ENCODE measurements around the gene NEB. TPM values are rescaled to one million over a fixed set of nuclear protein-coding genes. Genes with fewer than 3 reads are reported as not detected.

NEB gene
- total RNA-seq, 4 donors from 2014 or later: 1.6 to 16.4 (median 4.4) TPM

DNA sequence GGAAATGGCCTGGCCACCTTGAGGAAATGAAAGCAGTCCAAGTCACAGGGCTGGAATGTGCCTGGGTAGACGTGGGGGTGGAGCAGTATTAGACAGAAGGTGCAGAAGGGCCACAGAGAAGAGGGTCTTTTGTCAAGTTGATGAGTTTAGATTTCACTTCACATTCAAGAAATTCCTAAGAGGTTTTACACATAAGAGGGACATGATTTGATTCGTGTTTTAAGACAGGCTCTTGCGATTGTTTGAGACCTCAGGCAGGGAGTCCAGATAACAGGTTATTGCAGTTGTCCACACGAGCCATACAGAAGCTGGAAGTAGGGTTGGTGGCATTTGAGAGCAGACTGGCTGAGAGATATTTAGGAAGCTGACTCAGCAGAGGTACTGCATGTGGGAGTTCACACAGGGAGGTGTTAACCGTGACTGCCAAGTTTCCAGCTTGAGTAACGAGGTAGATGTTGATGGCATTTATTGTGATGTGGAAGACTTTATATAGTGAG lies 64.6 kb downstream of the NEB start:
- intact Hi-C loops (cut with DNase I): no loop called here
- WGBS, 2 donors: 61 to 64% methylated on average over 6 of the region's 6 CpGs

DNA sequence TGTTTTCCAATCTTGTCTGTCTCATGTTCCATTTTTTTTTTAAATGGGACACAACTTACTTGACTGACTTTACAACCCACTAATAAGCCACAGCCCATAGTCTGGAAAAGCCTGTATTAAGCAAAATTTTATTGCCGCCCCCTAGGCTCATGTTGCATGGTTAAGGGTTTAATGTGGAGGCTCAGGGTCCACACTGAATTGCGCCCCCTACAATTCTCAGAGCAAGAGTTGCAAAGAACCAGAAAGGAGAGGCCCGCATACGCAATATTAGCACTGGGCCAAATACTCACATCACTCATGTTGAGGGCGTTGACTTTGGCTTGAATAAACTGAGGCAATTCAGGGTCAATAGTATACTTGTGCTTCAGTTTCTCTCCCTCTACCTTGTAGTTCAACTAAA lies 65.5 kb downstream of the NEB start:
- DNase-seq: no peak
- no peaks in the 10 kb centered on the region for H3K9me3 ChIP-seq
- no peak overlapping the region for H3K27ac ChIP-seq
- 96 to 97% methylated on average over 5 of the region's 5 CpGs for WGBS, 2 donors
- H3K36me3 ChIP-seq: no peaks in the 10 kb centered on the region
- intact Hi-C loops (cut with DNase I): no loop called here
- no peaks in the 10 kb centered on the region for H3K4me1 ChIP-seq
- TF ChIP-seq POLR2A (IDR thresholded peaks at IDR 0.05): no peak
- TF ChIP-seq, protein P1, sequence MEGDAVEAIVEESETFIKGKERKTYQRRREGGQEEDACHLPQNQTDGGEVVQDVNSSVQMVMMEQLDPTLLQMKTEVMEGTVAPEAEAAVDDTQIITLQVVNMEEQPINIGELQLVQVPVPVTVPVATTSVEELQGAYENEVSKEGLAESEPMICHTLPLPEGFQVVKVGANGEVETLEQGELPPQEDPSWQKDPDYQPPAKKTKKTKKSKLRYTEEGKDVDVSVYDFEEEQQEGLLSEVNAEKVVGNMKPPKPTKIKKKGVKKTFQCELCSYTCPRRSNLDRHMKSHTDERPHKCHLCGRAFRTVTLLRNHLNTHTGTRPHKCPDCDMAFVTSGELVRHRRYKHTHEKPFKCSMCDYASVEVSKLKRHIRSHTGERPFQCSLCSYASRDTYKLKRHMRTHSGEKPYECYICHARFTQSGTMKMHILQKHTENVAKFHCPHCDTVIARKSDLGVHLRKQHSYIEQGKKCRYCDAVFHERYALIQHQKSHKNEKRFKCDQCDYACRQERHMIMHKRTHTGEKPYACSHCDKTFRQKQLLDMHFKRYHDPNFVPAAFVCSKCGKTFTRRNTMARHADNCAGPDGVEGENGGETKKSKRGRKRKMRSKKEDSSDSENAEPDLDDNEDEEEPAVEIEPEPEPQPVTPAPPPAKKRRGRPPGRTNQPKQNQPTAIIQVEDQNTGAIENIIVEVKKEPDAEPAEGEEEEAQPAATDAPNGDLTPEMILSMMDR (IDR thresholded peaks at IDR 0.05): no peak
- no peaks in the 10 kb centered on the region for H3K27me3 ChIP-seq
- no peak overlapping the region for H3K4me3 ChIP-seq (replicated peaks in 1 of 3)

More for the DNA sequence above, 64.6 kb downstream of the NEB start:
- Histone ChIP-seq H3K27me3 (no peaks in the 10 kb centered on the region), H3K27ac (no peak overlapping the region), H3K36me3 (no peaks in the 10 kb centered on the region), H3K9me3 (no peaks in the 10 kb centered on the region), H3K4me1 (no peaks in the 10 kb centered on the region), H3K4me3 (replicated peaks in 1 of 3) (no peak overlapping the region)
- no peak for TF ChIP-seq POLR2A (IDR thresholded peaks at IDR 0.05)
- TF ChIP-seq, protein P1 (IDR thresholded peaks at IDR 0.05): no peak
- DNase-seq: no peak

DNA sequence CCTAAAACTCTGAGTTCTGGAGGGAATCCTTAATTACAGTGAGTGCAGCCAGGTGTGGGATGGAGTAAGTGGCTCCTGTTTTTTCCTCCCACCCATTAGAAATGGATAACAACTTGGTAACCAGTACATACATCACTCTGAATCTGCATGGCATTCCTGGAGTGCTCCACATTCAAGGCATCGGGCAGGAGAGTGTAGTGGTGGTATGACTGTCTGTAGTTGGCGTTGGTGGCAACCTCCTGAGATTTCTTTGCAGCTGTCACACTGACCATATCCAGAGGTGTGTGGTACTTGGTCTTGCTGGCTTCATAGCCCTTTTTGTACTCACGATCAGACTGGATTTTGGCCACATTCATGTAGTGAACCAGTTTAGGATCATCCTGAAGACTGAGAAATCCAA lies 68.3 kb downstream of the NEB start:
- TF ChIP-seq POLR2A (IDR thresholded peaks at IDR 0.05): no peak
- TF ChIP-seq, protein P1 (IDR thresholded peaks at IDR 0.05): no peak

DNA sequence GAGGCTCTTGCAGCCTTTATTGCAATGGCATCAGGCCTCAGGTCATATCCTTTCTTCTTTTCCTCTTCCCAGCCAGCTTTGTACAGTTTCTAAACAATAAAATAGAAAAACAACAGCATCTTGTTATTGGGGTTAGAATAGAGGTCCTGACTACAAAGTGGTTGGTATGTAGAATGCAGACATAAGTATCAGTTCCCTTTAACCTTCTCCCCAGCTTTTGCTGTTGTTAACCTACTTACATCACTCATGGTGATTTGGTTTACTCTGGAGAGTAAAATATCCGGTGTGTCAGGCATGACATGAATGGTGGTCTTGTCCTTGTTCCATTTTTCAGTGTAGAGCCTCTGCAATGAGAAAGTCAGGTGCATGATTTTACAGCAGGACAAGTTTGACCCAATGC lies 69.8 kb downstream of the NEB start:
- 87 to 92% methylated on average over 1 of the region's 1 CpG for WGBS, 2 donors
- no peak overlapping the region for H3K27ac ChIP-seq
- TF ChIP-seq, protein P1 (IDR thresholded peaks at IDR 0.05): no peak
- TF ChIP-seq POLR2A (IDR thresholded peaks at IDR 0.05): no peak
- no peaks in the 10 kb centered on the region for H3K9me3 ChIP-seq
- intact Hi-C loops (cut with DNase I): no loop called here
- H3K4me3 ChIP-seq (replicated peaks in 1 of 3): no peak overlapping the region
- H3K36me3 ChIP-seq: no peaks in the 10 kb centered on the region
- no peak for DNase-seq
- H3K27me3 ChIP-seq: no peaks in the 10 kb centered on the region
- no peaks in the 10 kb centered on the region for H3K4me1 ChIP-seq

More for the DNA sequence above, 68.3 kb downstream of the NEB start:
- 88 to 91% methylated on average over 3 of the region's 3 CpGs for WGBS, 2 donors
- H3K4me1 ChIP-seq: no peaks in the 10 kb centered on the region
- intact Hi-C loops (cut with DNase I): no loop called here
- no peak for DNase-seq
- no peak overlapping the region for H3K27ac ChIP-seq
- H3K4me3 ChIP-seq (replicated peaks in 1 of 3): no peak overlapping the region
- H3K27me3 ChIP-seq: no peaks in the 10 kb centered on the region
- H3K36me3 ChIP-seq: no peaks in the 10 kb centered on the region
- H3K9me3 ChIP-seq: no peaks in the 10 kb centered on the region

DNA sequence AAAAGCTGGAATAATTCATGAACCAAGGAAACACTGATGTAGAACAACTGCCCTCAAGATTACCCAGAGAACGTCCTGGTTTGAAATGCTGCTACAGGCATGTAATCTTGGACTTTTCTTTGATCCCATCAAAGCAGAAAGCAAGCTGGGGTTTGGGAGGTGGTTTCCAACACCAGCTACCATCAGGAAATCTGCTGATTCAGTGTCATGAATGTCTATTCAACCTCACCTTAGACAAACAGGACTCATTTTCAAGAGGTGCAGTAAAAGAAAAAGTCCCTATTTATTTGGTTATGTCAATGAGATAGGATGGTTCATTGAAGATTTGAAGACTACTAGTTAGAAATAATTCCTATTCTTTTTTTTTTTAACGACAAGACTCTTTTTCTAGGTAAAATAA lies 72.7 kb downstream of the NEB start:
- intact Hi-C loops (cut with DNase I): no loop called here
- H3K9me3 ChIP-seq: no peaks in the 10 kb centered on the region
- no peaks in the 10 kb centered on the region for H3K4me1 ChIP-seq
- no peaks in the 10 kb centered on the region for H3K27me3 ChIP-seq
- no peaks in the 10 kb centered on the region for H3K36me3 ChIP-seq
- H3K27ac ChIP-seq: no peak overlapping the region
- TF ChIP-seq, protein P1 (IDR thresholded peaks at IDR 0.05): no peak
- TF ChIP-seq POLR2A (IDR thresholded peaks at IDR 0.05): no peak
- DNase-seq: no peak
- H3K4me3 ChIP-seq (replicated peaks in 1 of 3): no peak overlapping the region
- WGBS, 2 donors: 74 to 91% methylated on average over 2 of the region's 2 CpGs
